ENCODE measurements around the gene AFG3L2. TPM values are rescaled to one million over a fixed set of nuclear protein-coding genes. Genes with fewer than 3 reads are reported as not detected.
"Not testable (repeated sequence)": the region's sequence is repeated elsewhere in the genome, so short reads cannot be mapped to it uniquely, and the experiment has no call there.

AFG3L2 gene
- total RNA-seq, 5 donors from 2014 or later (not counting 1 experiment from before 2014, with no cell fraction given), result 30.6 to 37.4 (median 36.3) TPM

DNA sequence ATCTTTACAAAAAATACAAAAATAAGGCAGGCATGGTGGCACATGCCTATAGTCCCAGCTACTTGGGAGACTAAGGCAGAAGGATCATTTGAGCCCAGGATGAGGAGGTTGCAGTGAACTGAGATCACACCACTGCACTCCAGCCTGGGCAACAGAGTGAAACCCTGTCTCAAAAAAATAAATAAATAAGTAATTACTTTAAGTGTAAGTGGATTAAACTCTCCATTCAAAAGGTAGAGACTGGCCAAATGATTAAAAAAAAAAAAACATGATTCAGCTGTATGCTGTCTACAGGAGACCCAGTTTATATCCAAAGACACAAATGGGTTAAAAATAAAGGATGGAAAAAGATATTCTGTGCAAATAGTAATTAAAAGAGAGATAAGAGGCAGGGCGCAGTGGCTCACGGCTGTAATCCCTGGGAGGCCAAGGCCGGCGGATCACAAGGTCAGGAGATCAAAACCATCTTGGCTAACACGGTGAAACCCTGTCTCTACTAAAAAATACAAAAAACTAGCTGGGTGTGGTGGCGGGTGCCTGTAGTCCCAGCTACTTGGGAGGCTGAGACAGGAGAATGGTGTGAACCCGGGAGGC lies 5.3 kb upstream of the AFG3L2 start:
- H3K4me3 ChIP-seq (ENCODE audit: control insufficient read depth in 1 of 2, extremely low read depth in 1 of 2, low read length in 1 of 2); CTCF ChIA-PET; H3K4me1 Mint-ChIP-seq; H3K36me3 ChIP-seq (ENCODE audit: control insufficient read depth in 2 of 2, extremely low read depth in 1 of 2, insufficient read depth in 1 of 2, low read length in 1 of 2); H3K4me1 ChIP-seq (ENCODE audit: control insufficient read depth in 1 of 2, extremely low read depth in 1 of 2, insufficient read depth in 2 of 2, low read length in 2 of 2); POLR2A ChIA-PET; H3K27ac Mint-ChIP-seq; H3K9me3 Mint-ChIP-seq; H3K27me3 ChIP-seq (replicated peaks in 1 of 2; ENCODE audit: control insufficient read depth in 2 of 2, extremely low read depth in 1 of 2, insufficient read depth in 2 of 2, low read length in 1 of 2); ATAC-seq (replicated peaks in 1 of 4); H3K27me3 Mint-ChIP-seq; DNase-seq; H3K4me3 Mint-ChIP-seq; H3K36me3 Mint-ChIP-seq; H3K9me3 ChIP-seq; H3K27ac ChIP-seq (ENCODE audit: low read length): not testable (repeated sequence)
- WGBS (ENCODE audit: insufficient coverage), result no CpG with 5 or more reads among the region's 7 CpGs

DNA sequence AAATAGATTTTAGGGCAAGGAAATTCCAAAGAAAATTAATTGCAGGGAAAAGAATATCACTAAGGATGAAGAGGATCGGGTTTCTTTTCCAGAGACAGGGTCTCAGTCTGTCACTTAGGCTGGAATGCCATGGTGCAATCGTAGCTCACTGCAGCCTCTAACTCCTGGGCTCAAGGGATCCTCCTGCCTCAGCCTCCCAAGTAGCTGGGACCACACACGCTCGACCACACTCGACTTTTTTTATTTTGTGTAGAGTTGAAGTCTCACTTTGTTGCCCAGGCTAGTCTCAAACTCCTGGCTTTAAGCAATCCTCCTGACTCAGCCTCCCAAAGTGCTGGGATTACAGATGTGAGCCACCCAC lies 1.2 kb upstream of the AFG3L2 start:
- Histone ChIP-seq H3K4me1 (ENCODE audit: control insufficient read depth in 1 of 2, extremely low read depth in 1 of 2, insufficient read depth in 2 of 2, low read length in 2 of 2) (peaks cover 2 to 31% of the 10 kb centered on the region in 2 experiments), H3K4me3 (ENCODE audit: control insufficient read depth in 1 of 2, extremely low read depth in 1 of 2, low read length in 1 of 2) (peak overlapping the region in 1 of 2 donors; percentile 38)
- Mint-ChIP-seq H3K4me1 (peaks cover 31 to 38% (median 35%) of the 10 kb centered on the region in 3 donors), H3K27ac (peak overlapping the region in 1 of 2 donors; percentile 89), H3K4me3 (peak overlapping the region; percentile 87 to 90 (median 89))
- ATAC-seq (replicated peaks in 1 of 4); POLR2A ChIA-PET; H3K27ac ChIP-seq (ENCODE audit: low read length); DNase-seq; H3K9me3 Mint-ChIP-seq; H3K27me3 ChIP-seq (replicated peaks in 1 of 2; ENCODE audit: control insufficient read depth in 2 of 2, extremely low read depth in 1 of 2, insufficient read depth in 2 of 2, low read length in 1 of 2); H3K36me3 Mint-ChIP-seq; H3K27me3 Mint-ChIP-seq; H3K9me3 ChIP-seq; H3K36me3 ChIP-seq (ENCODE audit: control insufficient read depth in 2 of 2, extremely low read depth in 1 of 2, insufficient read depth in 1 of 2, low read length in 1 of 2): not testable (repeated sequence)
- WGBS (ENCODE audit: insufficient coverage), result 94% methylated on average over 2 of the region's 5 CpGs
- CTCF ChIA-PET, result interaction anchor here in 1 of 2 donors (0.9 kb wide), 1 partner anchor 613 kb away, joined by 3 read pairs; the partner anchor contains the start of gene CEP192

DNA sequence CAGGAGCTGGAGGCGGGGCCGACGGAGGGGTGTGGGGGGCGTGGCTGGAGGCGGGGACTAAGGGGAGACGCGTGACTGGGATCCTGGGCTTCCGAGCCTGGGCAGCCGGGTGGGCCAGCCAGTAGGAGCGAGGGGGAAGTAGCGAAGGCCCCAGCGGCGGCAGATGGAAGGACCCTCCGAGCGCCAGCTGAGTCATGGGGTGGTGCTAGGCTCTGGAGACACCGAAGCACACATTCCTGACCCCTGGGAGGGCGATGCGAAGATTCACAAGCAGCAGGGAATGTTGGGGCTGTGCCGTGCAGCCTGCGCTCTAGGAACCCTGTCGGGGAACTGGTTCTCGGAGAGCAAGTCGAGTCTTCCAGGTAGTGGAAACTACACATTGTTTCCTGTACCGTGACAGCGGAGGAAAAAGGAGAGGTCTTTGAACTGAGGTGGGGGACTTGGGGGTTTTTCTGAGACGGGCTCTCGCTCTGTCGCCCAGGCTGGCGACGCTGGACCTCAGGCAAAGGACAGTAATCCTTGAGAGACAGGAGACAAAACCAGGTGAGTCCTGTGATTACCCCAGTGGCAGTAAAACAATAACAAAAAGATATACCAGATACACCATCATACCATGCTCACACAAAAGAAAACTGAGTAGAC lies 650 bp upstream of the AFG3L2 start:
- Mint-ChIP-seq H3K27ac (peak overlapping the region; percentile 88 to 89), H3K9me3 (no peaks in the 10 kb centered on the region), H3K4me3 (peak overlapping the region; percentile 87 to 90 (median 89)), H3K27me3 (peaks cover 0 to 2% of the 10 kb centered on the region in 2 donors), H3K4me1 (peaks cover 36 to 43% (median 40%) of the 10 kb centered on the region in 3 donors), H3K36me3 (peaks cover 7% of the 10 kb centered on the region)
- Histone ChIP-seq H3K4me3 (ENCODE audit: control insufficient read depth in 1 of 2, extremely low read depth in 1 of 2, low read length in 1 of 2) (peak overlapping the region; percentile 38 to 70), H3K36me3 (ENCODE audit: control insufficient read depth in 2 of 2, extremely low read depth in 1 of 2, insufficient read depth in 1 of 2, low read length in 1 of 2) (no peaks in the 10 kb centered on the region), H3K4me1 (ENCODE audit: control insufficient read depth in 1 of 2, extremely low read depth in 1 of 2, insufficient read depth in 2 of 2, low read length in 2 of 2) (peaks cover 2 to 31% of the 10 kb centered on the region in 2 experiments), H3K9me3 (no peaks in the 10 kb centered on the region), H3K27me3 (replicated peaks in 1 of 2; ENCODE audit: control insufficient read depth in 2 of 2, extremely low read depth in 1 of 2, insufficient read depth in 2 of 2, low read length in 1 of 2) (no peaks in the 10 kb centered on the region), H3K27ac (ENCODE audit: low read length) (peak overlapping the region; percentile 62)
- ChIA-PET CTCF (interaction anchor here (0.6 to 1.3 kb wide), 11 partner anchors 14 to 1578 kb away, joined by 3 to 9 read pairs (median 3); partner anchors contain the start of genes CEP192 (in 1 of the 2), CEP76 (in 1 of the 2), PRELID3A (in 1 of the 2) and PSMG2 (in 1 of the 2)), POLR2A (interaction anchor here (0.5 to 2.0 kb wide), 12 partner anchors 13 to 763 kb away, joined by 3 to 13 read pairs (median 4); partner anchors contain the start of genes CEP192 (in 1 of the 2) and PTPN2 (in 1 of the 2))
- WGBS (ENCODE audit: insufficient coverage), result 4% methylated on average over 30 of the region's 30 CpGs
- ATAC-seq (replicated peaks in 1 of 4) (no peak), DNase-seq (no peak)

- ChIA-PET POLR2A (interaction anchor here in 1 of 2 donors (0.6 to 2.0 kb wide), 3 partner anchors 507 to 956 kb away, joined by 3 to 13 read pairs (median 9); partner anchors contain the start of genes CEP192 and PTPN2), CTCF (interaction anchor here in 1 of 2 donors (0.8 to 1.3 kb wide), 3 partner anchors 15 to 508 kb away, joined by 3 to 5 read pairs (median 3); partner anchors contain the start of genes CEP76, PSMG2 and PTPN2)
- Histone ChIP-seq H3K9me3 (no peaks in the 10 kb centered on the region), H3K4me1 (ENCODE audit: control insufficient read depth in 1 of 2, extremely low read depth in 1 of 2, insufficient read depth in 2 of 2, low read length in 2 of 2) (peaks cover 4 to 31% of the 10 kb centered on the region in 2 experiments), H3K27ac (ENCODE audit: low read length) (peak overlapping the region; percentile 62), H3K4me3 (ENCODE audit: control insufficient read depth in 1 of 2, extremely low read depth in 1 of 2, low read length in 1 of 2) (peak overlapping the region; percentile 69 to 77), H3K27me3 (replicated peaks in 1 of 2; ENCODE audit: control insufficient read depth in 2 of 2, extremely low read depth in 1 of 2, insufficient read depth in 2 of 2, low read length in 1 of 2) (no peaks in the 10 kb centered on the region), H3K36me3 (ENCODE audit: control insufficient read depth in 2 of 2, extremely low read depth in 1 of 2, insufficient read depth in 1 of 2, low read length in 1 of 2) (no peaks in the 10 kb centered on the region)
- H3K36me3 Mint-ChIP-seq, result peaks cover 9% of the 10 kb centered on the region
- DNase-seq (peak in 9 of 35 experiments; percentile 4 to 25 (median 17)), ATAC-seq (replicated peaks in 1 of 4) (no peak)
- peaks cover 49 to 56% (median 53%) of the 10 kb centered on the region in 3 donors for H3K4me1 Mint-ChIP-seq
- peak overlapping the region; percentile 86 to 91 (median 90) for H3K4me3 Mint-ChIP-seq
- peak overlapping the region; percentile 82 to 85 for H3K27ac Mint-ChIP-seq
- H3K27me3 Mint-ChIP-seq, result peaks cover 0 to 2% of the 10 kb centered on the region in 2 donors
- H3K9me3 Mint-ChIP-seq, result no peaks in the 10 kb centered on the region
- 22% methylated on average over 31 of the region's 42 CpGs for WGBS (ENCODE audit: insufficient coverage)
Measured at GRCh38 chr18:12376034-12376753, 833 bp downstream of the AFG3L2 start.

DNA sequence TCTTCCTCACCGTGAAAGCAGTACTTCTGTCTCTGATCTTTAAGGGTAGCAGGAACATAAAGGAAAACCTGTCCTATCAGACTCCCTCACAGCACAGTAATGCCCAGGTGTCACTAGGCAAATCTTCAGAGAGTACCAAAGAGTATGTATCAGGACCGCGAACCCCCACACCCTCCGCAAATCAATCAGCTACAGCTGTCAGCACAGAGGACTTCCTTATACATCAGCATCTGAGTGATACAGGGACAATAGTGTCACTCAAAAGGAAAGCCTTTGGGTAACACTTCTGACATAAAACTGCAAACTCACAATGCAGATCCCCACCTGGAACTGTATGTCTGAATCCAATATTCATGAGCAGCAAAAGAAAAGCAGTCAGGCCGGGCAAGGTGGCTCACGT lies 2.6 kb downstream of the AFG3L2 start:
- no peaks in the 10 kb centered on the region for H3K9me3 Mint-ChIP-seq
- Histone ChIP-seq H3K36me3 (ENCODE audit: control insufficient read depth in 2 of 2, extremely low read depth in 1 of 2, insufficient read depth in 1 of 2, low read length in 1 of 2) (peaks cover 0 to 2% of the 10 kb centered on the region in 2 donors), H3K4me3 (ENCODE audit: control insufficient read depth in 1 of 2, extremely low read depth in 1 of 2, low read length in 1 of 2) (no peak overlapping the region), H3K27me3 (replicated peaks in 1 of 2; ENCODE audit: control insufficient read depth in 2 of 2, extremely low read depth in 1 of 2, insufficient read depth in 2 of 2, low read length in 1 of 2) (no peaks in the 10 kb centered on the region), H3K4me1 (ENCODE audit: control insufficient read depth in 1 of 2, extremely low read depth in 1 of 2, insufficient read depth in 2 of 2, low read length in 2 of 2) (peaks cover 4 to 31% of the 10 kb centered on the region in 2 experiments), H3K9me3 (no peaks in the 10 kb centered on the region), H3K27ac (ENCODE audit: low read length) (no peak overlapping the region)
- H3K27ac Mint-ChIP-seq, result no peak overlapping the region
- ChIA-PET POLR2A (no interaction called here), CTCF (interaction anchor here in 1 of 2 donors (1.0 kb wide), 1 partner anchor 18 kb away, joined by 3 read pairs; no protein-coding TSS in a partner anchor)
- H3K4me3 Mint-ChIP-seq, result peak overlapping the region; percentile 35 to 90 (median 63)
- peaks cover 52 to 61% (median 56%) of the 10 kb centered on the region in 3 donors for H3K4me1 Mint-ChIP-seq
- H3K36me3 Mint-ChIP-seq, result peaks cover 12% of the 10 kb centered on the region
- DNase-seq (no peak), ATAC-seq (replicated peaks in 1 of 4) (no peak)
- H3K27me3 Mint-ChIP-seq, result peaks cover 0 to 2% of the 10 kb centered on the region in 2 donors
- 89% methylated on average over 5 of the region's 6 CpGs for WGBS (ENCODE audit: insufficient coverage)

- H3K27ac ChIP-seq (ENCODE audit: low read length), result no peak overlapping the region
- no peaks in the 10 kb centered on the region for H3K27me3 ChIP-seq (replicated peaks in 1 of 2; ENCODE audit: control insufficient read depth in 2 of 2, extremely low read depth in 1 of 2, insufficient read depth in 2 of 2, low read length in 1 of 2)
- peaks cover 4 to 31% of the 10 kb centered on the region in 2 experiments for H3K4me1 ChIP-seq (ENCODE audit: control insufficient read depth in 1 of 2, extremely low read depth in 1 of 2, insufficient read depth in 2 of 2, low read length in 2 of 2)
- ChIA-PET CTCF (no interaction called here), POLR2A (interaction anchor here in 1 of 2 donors (0.7 kb wide), 1 partner anchor 312 kb away, joined by 3 read pairs; no protein-coding TSS in a partner anchor)
- DNase-seq, result no peak
- peaks cover 18% of the 10 kb centered on the region for H3K36me3 Mint-ChIP-seq
- peaks cover 4 to 6% of the 10 kb centered on the region in 2 donors for H3K36me3 ChIP-seq (ENCODE audit: control insufficient read depth in 2 of 2, extremely low read depth in 1 of 2, insufficient read depth in 1 of 2, low read length in 1 of 2)
- no peaks in the 10 kb centered on the region for H3K27me3 Mint-ChIP-seq
- WGBS (ENCODE audit: insufficient coverage), result no CpG with 5 or more reads among the region's 2 CpGs
- no peak overlapping the region for H3K27ac Mint-ChIP-seq
- H3K9me3 Mint-ChIP-seq, result no peaks in the 10 kb centered on the region
- peaks cover 52 to 61% (median 58%) of the 10 kb centered on the region in 3 donors for H3K4me1 Mint-ChIP-seq
- no peak for ATAC-seq (replicated peaks in 1 of 4)
- H3K9me3 ChIP-seq, result no peaks in the 10 kb centered on the region
- H3K4me3 Mint-ChIP-seq, result peak overlapping the region in 1 of 3 donors; percentile 90
- no peak overlapping the region for H3K4me3 ChIP-seq (ENCODE audit: control insufficient read depth in 1 of 2, extremely low read depth in 1 of 2, low read length in 1 of 2)
Measured at GRCh38 chr18:12373771-12374116, 3.3 kb downstream of the AFG3L2 start.

All from T-cell (primary cell).